ENCODE measurements around the gene COBLL1.

COBLL1 gene

GRCh38 chr2:164756773-164757172 lies 84.8 kb downstream of the COBLL1 start:
- DNase-seq, result no peak

DNA sequence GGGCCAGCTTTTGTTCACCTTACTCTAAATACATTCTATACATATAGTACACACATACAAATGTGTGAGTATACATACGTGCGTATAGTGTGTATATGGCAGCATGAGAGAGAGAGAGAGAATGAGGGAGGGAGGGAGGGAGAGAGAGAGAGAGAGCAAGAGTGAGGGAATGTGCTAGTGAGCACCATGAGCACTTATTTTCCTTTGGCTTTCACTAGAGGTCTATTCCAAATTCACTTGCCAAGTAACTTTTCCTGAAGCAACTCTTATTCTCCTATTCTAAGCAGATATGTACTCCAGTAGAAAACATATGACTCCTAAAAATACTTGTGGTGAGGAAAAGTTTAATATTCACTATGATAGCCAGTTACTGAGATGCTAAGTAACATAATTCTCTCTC lies 85.7 kb downstream of the COBLL1 start:
- no peak for DNase-seq

DNA sequence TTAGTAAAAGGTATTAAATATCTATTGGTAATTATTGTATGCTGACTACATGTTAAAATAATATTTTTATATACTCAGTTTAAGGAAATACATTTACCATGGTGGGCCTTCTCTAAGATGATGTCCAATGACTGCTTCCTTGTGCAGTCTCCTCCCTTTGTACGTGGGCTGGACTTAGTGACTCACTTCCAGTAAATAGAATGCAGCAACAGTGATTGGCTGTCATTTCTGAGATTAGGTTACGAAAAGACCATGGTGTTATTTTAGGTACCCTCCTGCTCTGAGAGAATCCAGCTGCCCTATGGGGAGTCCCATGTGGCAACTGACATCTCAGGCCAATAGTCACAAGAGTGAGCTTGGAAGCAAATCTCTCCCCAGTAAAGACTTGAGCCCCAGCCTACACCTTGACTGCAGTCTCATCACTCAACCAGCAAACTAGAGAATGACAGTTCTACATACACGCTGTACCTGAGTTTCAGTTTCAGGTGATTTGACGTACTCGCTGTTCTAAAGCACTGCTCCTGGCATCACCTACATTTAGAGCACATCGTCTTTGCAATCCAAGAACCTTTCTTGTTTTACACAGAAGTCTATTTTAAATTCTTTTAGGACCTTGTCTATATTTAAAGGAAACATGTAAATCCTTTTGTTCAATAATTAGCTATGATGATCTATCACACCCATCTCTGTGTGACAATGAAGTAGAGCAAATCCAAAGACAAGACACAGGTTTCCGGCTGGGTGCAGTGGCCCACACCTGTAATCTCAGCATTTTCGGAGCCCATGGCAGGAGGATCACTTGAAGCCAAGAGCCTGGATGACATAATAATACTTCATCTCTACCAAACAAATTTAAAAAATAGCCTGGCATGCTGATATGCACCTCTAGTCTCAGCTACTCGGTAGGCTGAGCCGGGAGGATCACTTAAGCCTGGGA lies 87.2 kb downstream of the COBLL1 start:
- no peak for DNase-seq

DNA sequence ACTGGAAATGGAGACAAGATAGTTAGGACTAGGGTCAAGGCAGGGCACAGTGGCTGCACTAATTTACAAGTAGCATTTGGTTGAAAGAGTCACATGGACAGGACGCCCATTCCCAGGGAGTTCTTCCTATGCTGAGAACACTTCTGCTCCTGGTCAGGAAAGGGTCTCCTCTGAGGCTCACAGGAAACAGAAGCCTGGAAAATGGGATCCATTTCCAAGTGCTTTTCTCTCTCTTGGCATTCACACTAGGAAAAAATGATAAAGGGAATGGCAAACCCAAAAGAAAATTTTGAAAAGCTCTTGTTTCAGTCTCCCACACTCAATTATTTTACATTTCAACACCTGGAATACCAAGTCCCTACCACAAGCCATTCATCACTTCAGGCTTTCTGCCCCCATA lies 88.7 kb downstream of the COBLL1 start:
- no peak for DNase-seq

DNA sequence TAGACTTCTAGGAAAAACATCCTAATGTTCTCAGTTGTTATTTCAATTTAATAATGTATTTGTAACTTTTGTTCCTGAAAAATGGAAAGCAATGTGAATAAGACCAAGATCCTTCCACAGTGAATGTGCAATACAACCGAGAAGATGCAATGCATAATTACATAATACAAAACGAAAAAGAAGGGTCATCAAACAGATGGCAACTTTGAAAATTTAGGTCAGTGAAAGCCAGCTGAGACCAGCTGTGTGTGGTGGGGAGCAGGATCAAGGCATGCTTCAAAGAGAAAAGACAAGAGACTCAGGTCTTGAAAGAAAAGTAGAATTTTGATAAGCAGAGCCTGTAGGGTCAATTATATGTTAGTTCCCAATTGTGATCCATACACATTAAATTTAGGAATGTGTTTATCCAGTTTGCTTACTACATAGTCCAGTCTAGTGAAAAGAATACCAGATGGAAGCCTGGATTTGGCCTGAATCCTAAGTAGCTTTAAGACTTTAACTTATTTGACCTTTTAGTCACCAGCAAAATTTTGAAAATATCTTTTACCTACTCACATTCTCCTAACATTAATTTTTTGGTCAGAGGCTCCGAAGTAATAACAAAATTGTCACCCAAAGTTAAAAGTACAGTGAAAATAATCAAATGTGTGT lies 93.7 kb downstream of the COBLL1 start:
- no peak for DNase-seq

DNA sequence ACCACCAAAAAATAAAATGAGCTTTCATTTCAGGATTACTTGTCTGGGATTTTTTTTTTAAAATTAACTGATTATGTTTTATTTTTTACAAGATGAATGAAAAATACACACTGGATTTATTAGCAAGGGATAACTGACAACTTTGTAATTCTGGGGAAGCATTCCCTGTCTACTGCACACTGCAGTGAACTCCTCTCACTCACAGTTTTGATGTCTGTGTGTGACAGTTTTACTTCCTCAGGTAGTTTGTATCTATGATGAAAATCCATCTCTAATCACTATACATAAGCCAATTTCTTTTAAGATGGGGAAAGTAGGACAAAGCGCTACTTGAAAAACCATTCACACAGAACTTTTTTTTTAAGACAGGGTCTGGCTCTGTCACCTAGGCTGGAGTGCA lies 94.5 kb downstream of the COBLL1 start:
- no peak for DNase-seq

DNA sequence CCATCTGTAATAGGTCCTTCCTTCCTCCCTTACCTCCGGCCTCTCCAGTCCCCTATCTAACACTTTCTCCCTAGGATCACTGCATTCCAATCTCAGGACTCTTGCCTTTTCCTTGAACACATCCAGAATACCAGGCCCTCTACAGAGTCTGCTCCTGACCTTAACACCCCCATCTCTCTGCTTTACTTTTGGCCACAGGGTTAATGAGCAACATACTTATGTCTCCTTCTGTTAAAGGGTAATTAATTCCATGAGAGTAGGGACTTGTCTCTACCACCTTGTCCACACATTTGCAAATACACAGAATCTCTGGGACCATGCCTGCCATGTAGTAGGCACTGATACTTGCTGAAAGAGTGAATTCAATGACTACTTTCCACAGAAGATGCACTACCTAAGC lies 94.9 kb downstream of the COBLL1 start:
- no peak for DNase-seq

DNA sequence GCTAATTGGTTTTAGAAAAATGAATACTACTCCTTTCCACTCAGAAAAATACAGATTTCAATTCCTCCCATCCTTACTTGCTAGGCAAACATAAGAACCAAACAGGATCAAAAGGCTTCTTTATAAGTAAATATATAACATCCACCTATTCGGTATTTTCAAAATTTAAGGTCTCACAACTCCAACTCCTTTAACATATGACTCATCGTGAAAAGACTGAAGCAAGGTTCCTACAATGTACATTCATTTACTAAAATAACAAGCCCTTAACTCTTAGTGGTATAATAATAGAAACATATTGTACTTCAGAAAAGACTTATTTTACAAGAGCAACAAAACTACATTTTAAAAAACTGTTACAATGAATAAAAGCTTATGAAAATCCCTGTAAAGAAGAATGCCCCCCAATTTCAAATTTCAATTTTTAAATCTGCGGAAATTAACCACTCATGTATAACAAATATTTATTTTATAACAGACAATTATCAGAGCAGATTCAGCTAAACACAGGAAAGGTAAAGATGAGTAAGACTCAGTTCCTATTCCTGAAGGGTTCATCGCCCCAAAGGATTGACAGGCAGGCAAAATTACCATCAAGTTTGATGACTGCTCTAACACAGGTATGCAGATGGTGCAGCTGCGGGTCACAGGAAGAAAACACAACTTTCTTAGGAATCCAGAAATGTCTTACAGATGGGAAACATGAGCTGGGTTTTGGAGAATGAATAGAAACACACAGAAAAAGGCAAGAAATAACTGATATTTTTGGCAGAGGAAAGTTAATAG lies 96.4 kb downstream of the COBLL1 start:
- no peak for DNase-seq

GRCh38 chr2:164742738-164743317 lies 98.8 kb downstream of the COBLL1 start:
- DNase-seq, result no peak

GRCh38 chr2:164739966-164740365 lies 101.7 kb downstream of the COBLL1 start:
- no peak for DNase-seq

DNA sequence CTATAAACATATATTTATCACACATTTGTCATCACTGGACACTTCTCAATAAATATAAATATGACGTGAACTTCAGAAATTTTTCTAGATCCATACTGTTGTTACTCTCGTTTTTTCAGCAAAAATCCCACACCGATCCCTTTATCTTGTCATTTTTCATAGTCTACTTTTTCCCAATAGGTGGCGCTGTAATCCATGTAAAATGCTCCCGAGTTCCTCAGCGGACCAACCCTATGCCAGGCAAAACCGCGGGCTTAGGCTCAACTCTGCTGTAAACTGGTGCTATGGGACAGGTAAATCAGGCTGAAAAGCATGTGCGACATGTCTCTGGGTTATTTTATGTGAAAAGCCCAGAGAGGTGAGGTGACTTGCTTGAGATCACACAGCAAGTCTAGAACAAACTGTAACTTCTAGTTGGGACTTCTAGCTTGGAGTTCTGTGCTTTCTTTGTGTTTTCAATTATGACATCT lies 104.0 kb downstream of the COBLL1 start:
- peak in 28 of 51 donors; percentile 0 to 47 (median 2) for DNase-seq

GRCh38 chr2:164735309-164735919 lies 106.2 kb downstream of the COBLL1 start:
- no peak for DNase-seq

DNA sequence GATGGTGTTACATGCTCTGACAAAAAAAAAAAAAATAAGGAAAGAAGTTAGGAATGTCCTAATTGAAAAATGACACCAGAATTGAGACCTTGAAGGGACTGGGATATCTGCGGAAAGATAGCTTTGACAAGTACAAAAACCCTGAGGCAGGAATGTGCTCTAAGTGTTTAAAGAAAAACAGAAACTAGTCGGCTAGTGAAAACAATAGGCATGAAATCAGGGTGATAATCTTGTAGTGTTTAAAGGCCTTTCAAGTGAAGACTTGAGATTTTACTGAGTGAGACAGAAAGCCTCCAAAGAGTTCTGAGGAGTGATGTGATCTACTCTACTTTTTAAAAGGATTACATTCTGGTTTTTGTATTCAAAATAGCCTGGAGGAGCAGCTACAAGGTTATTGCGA lies 107.4 kb downstream of the COBLL1 start:
- no peak for DNase-seq

DNA sequence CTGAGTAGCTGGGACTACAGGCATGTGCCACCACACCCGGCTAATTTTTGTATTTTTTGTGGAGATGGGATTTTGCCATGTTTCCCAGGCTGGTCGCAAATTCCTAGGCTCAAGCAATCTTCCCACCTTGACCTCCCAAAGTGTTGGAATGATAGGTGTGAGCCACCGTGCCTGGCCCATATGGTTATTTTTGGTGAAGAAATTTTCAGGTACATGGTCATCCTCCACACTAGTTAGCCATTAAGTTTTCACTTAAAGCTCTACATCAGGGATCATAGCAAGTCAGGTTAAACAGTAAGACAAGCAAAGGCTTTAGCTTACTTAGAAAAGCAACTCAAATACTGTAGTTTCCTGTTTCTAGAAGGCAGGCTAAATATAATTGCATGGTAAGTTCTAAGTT lies 116.1 kb downstream of the COBLL1 start:
- DNase-seq, result no peak

DNA sequence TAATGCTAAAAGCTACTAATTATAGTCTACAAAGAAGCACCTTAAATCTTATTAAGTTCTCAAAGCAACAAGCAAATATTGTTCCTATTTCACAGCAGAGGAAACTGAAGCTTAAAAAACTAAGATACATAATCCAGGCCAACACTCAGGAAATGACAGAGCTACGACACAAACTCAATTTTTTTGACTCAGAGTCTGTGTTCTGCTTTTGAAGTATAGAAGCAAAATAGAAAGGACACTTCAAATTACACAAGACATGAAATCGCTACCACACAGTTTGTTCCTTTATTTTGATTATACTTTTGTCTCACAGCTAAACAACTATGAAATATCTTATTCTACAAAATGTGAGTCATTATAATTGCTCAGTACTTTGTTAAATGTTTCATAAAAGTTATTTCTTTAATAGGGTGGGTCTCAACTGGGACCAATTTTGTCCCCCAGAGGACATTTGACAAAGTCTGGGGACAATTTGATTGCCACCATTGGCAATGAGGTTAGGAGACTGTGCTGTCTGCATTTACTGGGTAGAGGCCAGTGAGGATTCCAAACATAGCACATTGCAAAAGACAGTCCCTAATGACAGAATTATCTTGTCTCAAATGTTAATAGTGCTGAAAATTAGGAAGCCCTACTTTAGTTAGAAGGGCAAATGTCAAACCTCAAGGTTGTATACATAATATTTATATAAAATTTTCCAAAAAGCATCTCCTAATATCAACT lies 118.8 kb downstream of the COBLL1 start:
- no peak for DNase-seq

DNA sequence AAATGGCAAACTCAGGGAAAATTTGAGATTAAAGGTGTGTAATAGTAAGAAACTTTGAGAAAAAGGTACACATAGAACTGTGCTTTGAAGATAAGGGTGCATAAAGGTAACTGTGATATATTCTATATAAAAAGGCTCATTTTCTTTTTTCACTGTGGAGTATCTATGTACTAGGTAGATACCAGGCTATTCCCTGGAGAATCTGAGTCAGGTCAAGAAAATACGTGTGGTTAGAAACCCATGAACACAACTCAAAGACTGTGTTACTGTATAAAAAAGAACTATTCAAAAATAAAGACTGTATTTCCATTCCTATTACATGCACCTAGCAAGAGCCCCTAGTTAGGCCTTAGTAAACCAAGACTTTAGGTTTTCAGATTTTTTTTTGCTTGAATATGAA lies 120.2 kb downstream of the COBLL1 start:
- no peak for DNase-seq

DNA sequence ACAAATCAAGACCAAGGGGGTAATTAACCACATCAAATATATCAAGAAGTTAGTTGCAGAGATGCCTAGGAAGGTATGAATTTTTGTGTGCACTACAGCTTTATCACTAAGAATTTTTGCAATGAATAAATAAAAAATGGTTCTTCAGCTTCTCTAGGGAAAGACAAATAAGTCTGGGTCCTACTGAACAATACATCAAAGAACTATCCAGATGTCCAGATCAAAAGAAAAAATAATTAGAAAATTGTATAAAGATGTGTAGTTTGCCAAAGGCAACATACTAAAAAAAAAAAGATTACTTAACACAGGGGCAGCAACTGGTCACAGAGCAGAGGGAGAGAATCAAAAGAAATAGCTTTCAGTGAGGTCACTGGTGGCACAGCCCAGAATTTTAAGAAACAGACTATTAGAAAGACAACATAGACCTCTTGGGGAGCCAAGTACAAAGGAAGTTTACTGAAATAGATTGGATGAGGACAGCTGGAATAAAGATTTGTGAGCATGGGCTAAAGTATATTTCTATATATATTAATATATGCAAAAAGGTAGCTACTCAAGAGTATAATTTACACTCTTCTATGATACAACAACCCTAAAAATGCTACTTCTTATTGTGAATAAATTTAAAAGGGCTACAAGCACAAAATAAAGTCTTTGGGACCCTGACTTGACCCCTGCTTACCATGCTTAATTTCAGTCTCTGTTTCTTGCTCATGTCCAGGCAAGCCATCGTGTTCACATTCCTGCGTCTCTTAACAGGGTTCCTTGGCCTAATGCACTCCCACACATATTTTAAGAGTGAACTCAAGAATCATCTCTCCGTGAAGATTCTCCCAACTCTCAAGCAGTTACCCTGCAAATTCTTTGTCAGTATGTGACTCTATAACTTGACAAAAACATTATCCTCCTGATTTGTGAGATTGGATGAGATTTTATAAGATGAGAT lies 121.4 kb downstream of the COBLL1 start:
- no peak for DNase-seq

DNA sequence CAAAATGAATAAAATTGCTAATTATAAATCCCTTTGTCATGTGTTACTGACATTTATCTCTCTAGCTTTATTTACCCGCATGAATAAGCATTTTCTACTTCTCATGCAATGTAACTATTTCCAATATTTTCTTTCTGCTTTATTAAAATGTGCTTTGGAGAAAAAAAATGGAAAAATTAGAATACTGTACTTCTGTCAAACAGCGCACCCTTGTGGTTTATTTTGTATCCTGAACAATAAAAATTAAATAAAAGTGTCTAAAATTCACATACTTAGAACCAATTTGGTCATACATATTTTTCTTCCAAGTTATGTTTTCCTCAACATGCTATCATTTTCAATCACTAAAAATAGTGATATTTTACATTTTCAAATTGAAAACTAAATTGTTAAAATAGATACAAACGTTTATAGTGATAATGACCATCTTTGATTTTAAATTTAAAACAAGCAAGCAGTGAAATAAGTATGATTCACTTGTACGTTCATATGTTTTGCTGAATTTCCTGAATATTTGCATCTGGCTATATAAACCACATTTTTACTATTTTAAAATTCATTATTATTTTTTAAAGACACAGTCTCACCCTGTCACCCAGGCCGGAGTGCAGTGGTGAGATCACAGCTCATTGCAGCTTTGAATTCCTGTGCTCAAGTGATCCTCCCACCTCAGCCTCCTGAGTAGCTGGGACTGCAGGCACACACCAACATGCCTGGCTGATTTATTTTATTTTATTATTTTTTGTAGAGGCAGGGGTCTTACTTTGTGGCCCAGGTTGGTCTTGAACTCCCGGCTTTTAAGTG lies 124.4 kb downstream of the COBLL1 start:
- peak in 1 of 51 donors; percentile 4 for DNase-seq
